HEK293 (cell line): ENCODE data around the gene CS.

Experiments used
- ZNF529 ChIP-seq: fragments of 450-650 bp; formaldehyde crosslinking; IDR thresholded peaks from 2 replicates; pipeline ENCODE4 v1.5.1; 2017; ENCODE audit warnings: missing genetic modification characterization, missing biosample characterization; ENCODE audit not compliant: insufficient replicate concordance
- TF ChIP-seq, protein P1 (sequence below): fragments of 450-650 bp; formaldehyde crosslinking; IDR thresholded peaks from 2 replicates; pipeline ENCODE4 v1.5.1; 2016; ENCODE audit warnings: missing biosample characterization, missing genetic modification characterization
- TF ChIP-seq, protein P2 (sequence below): fragments of 450-650 bp; formaldehyde crosslinking; IDR thresholded peaks from 2 replicates; pipeline ENCODE4 v1.5.1; 2016; ENCODE audit warnings: missing biosample characterization, missing genetic modification characterization

DNA sequence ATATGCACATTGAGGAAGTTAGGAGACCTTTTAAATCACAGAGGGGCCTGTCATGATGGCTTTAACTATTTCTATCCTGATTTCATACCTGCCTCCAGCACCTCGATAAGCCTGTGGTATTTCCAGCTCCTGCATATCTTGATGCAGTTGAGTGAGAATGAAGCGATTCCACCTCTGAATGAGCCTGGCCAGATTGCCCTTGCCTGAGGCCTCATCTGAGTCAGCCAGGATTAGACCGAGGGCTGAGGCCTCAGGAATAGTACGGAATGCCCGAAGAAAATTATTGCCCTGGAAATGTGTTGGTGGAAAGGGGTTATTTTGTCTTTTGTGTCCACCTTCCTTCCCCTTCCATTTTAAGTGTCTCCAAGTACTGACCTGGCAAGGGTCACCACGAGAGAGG is 24.1 kb upstream of the CS start:
- TF ChIP-seq ZNF529 (tag by site-specific recombination): no peak
- TF ChIP-seq, protein P1, sequence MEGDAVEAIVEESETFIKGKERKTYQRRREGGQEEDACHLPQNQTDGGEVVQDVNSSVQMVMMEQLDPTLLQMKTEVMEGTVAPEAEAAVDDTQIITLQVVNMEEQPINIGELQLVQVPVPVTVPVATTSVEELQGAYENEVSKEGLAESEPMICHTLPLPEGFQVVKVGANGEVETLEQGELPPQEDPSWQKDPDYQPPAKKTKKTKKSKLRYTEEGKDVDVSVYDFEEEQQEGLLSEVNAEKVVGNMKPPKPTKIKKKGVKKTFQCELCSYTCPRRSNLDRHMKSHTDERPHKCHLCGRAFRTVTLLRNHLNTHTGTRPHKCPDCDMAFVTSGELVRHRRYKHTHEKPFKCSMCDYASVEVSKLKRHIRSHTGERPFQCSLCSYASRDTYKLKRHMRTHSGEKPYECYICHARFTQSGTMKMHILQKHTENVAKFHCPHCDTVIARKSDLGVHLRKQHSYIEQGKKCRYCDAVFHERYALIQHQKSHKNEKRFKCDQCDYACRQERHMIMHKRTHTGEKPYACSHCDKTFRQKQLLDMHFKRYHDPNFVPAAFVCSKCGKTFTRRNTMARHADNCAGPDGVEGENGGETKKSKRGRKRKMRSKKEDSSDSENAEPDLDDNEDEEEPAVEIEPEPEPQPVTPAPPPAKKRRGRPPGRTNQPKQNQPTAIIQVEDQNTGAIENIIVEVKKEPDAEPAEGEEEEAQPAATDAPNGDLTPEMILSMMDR (tag by site-specific recombination): no peak
- TF ChIP-seq, protein P2, sequence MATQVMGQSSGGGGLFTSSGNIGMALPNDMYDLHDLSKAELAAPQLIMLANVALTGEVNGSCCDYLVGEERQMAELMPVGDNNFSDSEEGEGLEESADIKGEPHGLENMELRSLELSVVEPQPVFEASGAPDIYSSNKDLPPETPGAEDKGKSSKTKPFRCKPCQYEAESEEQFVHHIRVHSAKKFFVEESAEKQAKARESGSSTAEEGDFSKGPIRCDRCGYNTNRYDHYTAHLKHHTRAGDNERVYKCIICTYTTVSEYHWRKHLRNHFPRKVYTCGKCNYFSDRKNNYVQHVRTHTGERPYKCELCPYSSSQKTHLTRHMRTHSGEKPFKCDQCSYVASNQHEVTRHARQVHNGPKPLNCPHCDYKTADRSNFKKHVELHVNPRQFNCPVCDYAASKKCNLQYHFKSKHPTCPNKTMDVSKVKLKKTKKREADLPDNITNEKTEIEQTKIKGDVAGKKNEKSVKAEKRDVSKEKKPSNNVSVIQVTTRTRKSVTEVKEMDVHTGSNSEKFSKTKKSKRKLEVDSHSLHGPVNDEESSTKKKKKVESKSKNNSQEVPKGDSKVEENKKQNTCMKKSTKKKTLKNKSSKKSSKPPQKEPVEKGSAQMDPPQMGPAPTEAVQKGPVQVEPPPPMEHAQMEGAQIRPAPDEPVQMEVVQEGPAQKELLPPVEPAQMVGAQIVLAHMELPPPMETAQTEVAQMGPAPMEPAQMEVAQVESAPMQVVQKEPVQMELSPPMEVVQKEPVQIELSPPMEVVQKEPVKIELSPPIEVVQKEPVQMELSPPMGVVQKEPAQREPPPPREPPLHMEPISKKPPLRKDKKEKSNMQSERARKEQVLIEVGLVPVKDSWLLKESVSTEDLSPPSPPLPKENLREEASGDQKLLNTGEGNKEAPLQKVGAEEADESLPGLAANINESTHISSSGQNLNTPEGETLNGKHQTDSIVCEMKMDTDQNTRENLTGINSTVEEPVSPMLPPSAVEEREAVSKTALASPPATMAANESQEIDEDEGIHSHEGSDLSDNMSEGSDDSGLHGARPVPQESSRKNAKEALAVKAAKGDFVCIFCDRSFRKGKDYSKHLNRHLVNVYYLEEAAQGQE (tag by site-specific recombination): no peak
